ENCODE data around the gene ATXN7L1. TPM values are rescaled to one million over a fixed set of nuclear protein-coding genes. Genes with fewer than 3 reads are reported as not detected.
"Not testable (repeated sequence)": the region's sequence is repeated elsewhere in the genome, so short reads cannot be mapped to it uniquely, and the experiment has no call there.

ATXN7L1 gene
- total RNA-seq, 1 experiment from 2014 or later: 3.8 TPM

DNA sequence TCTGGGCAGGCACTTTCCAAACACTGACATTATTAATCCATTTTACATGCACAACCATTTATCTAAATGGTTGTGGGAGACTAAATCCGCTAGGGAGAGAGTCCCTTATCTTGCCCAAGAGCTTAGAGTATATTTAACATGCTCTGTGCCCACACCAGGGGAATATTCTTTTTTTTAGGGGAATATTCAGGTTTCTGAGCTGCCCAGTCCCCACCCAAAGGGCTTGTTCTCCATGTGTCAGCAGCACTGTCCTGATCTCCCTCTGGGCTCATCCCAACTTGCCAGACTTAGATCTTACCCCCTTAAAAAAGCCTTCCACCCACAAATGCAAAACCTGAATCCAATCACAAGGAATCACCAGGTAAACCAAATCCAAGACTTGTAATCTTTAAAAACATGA, 132.1 kb downstream of the ATXN7L1 start:
- DNase-seq (ENCODE audit: low spot score): no peak

DNA sequence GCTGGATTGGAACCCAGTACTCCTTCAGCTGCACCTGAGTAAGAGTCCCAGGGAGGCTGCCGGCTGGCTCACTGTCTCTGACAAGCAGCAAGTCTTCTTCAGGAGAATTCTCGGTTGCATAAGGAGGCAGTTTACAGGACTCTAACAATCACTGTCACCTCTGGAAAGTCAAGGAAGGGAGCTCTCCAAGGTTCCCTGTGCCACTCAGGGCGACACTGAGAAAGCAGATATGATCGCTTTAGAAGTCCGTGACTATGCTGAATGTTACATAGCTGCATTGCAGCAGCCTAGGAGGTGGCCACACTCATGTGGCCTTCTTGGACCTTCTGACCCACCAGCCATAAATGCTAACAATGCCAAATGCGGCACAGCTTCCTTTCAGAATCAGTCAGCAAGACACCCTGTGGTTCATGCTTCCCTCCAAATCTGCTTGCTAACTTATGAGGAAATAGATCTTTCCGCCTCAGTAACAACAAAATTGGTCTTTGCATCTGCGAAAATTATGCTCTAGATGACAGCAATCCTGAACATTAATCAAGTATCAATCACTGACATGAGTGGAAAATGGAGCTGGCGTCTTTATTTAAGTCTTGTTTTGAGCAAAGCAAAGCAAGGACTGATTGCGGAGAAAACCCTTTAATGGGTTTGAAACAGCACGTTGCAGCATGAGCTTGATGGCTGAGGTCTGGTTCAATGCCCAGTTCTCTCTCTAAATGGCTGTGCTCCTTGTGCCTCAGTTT, 132.9 kb downstream of the ATXN7L1 start:
- DNase-seq (ENCODE audit: low spot score): no peak

- DNase-seq (ENCODE audit: low spot score): no peak
Observed at GRCh38 chr7:105742787-105743186, 133.6 kb downstream of the ATXN7L1 start.

DNA sequence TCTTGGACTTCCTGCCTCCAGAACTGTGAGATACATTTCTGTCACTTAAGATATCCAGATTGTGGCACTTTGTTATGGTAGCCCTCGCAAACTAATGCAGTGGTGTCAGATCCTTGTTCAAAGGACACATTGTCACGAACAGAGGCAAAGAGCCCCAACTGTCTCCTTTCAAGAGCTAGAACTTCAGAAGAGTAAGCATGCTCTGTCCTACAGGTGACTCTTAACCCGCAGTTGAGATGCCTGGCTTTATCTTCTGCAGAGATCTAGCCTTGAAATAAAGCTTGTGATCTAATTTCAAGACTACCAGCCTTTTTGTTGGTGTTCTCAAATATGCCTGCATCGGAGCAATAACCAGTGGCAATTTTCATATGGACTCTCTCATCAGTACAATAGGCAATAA, 134.4 kb downstream of the ATXN7L1 start:
- DNase-seq (ENCODE audit: low spot score): no peak

DNA sequence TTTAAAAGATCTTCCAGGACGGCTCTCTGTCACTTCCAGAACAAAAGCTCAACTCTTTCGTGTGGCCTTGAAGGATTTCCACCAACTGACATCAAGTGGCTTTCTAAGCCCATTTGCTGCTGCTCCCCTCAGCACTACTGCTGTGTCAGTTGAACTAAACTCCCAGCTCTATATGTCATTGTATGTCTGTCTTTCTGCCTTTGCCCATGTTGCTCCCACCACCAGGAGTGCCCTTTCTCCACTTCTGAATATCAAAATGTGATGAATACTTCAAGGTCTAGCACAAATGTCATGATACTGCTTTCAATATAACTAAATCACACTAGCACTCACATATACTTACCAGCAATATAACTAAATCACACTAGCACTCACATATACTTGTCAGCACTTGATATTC, 138.3 kb downstream of the ATXN7L1 start:
- DNase-seq (ENCODE audit: low spot score): no peak

DNA sequence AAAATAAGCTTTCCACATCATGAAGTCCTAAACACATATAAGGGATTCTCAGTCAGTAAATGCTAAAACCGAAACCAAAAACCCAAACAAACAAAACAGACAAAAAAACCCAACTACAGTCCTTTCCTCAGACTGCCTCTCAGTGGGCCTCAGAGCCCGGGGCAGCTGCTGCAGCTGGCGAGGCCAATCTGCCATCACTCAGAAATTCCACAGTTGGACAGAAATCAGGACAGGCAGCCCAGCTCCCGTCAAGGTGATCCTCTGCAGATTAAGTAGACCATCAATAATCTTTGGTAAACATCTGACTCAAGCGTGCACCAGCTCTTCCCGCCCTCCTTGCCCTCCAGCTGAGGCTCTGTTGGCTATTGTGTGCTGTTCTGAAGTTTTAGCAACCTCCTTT, 142.2 kb downstream of the ATXN7L1 start:
- no peak for DNase-seq (ENCODE audit: low spot score)

DNA sequence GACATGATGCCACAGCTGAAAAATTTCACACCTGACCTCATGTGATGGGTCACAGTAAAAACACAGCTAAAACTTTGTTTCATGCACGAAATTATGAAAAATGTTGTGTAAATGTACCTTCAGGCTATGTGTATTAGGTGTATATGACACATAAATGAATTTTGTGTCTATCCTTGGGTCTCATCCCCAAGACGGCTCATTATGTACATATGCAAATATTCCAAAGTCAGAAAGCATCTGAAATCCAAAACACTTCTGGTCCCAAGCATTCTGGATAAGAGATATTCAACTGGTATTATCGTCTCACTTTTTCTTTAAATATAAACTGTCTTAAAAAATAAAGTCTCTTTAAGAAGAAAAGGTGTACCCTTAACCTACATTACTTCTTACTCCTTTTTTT, 145.4 kb downstream of the ATXN7L1 start:
- no peak for DNase-seq (ENCODE audit: low spot score)

DNA sequence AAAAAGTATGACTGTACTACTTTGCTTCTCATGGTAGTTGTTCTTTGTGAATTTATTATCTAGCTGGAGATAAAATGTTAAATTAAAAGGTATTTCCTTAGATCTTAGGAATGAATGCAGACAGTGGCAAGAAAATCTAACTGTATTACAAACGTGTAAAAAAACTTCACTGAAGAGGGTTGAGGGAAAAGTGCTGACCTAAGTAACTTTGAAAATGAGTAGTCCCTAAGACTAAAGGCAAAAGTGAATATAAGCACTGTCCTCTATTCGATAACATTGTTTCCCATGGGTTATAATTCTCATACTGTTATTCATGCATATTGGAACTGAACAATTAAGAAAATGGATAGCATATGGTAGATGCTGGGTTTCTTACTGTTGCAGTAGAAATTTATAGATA, 148.4 kb downstream of the ATXN7L1 start:
- DNase-seq (ENCODE audit: low spot score): no peak

DNA sequence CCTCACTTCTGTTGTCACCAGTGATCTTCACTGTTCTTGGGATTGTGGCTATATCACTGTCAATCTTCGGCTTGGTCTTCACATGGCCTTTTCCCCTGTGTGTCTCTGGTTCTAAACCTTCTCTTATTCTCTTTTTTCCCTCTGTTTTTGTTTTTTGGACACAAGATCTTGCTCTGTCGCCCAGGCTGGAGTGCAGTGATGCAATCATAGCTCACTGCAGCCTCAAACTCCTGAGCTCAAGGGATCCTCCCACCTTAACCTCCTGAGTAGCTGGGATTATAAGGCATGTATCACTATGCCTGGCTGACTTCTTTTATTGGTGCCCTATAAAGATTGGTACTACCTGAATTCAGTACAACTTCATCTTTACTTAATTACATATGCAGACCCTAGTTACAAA, 151.7 kb downstream of the ATXN7L1 start:
- DNase-seq (ENCODE audit: low spot score): no peak

GRCh38 chr7:105723572-105723971, 152.8 kb downstream of the ATXN7L1 start:
- no peak for DNase-seq (ENCODE audit: low spot score)

- no peak for DNase-seq (ENCODE audit: low spot score)
Observed at GRCh38 chr7:105721571-105722104, 154.8 kb downstream of the ATXN7L1 start.

DNA sequence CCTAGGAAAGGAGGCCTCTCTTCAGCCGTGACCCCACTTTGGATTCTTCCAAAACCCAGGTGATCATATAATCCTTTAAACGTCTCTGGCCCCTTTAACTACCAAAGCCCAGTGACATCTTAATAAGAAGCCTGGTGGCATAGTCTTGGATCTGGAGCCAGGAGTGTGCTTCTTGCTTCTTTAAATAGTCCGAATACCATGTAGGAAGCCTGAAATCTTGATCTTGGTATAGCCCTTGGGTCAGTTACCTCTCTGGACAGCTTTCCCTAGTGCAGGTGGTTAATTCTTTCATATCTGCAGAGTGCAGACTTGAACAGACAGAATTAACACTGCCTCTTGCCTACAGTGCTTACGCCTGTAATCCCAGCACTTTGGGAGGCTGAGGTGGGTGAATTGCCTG, 156.5 kb downstream of the ATXN7L1 start:
- DNase-seq (ENCODE audit: low spot score): no peak

GRCh38 chr7:105719395-105719794, 157.0 kb downstream of the ATXN7L1 start:
- DNase-seq (ENCODE audit: low spot score): no peak

- DNase-seq (ENCODE audit: low spot score): peak; percentile 85
Observed at GRCh38 chr7:105718511-105718925, 157.9 kb downstream of the ATXN7L1 start.

GRCh38 chr7:105715528-105715927, 160.9 kb downstream of the ATXN7L1 start:
- no peak for DNase-seq (ENCODE audit: low spot score)

- peak; percentile 80 for DNase-seq (ENCODE audit: low spot score)
Observed at GRCh38 chr7:105713488-105714465, 162.6 kb downstream of the ATXN7L1 start.

DNA sequence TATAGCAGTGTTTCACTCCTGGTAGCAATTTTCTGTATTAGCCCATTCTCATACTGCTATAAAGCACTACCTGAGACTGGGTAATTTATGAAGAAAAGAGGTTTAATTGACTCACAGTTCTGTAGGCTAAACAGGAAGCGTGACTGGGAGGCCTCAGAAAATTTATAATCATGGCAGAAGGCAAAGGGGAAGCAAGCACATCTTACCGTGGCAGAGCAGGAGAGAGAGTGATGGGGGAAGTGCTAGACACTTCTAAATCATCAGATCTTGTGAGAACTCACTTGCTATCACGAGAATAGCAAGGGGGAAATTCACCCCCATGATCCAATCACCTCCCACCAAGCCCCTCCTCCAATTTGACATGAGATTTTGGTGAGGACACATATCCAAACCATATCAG, 163.5 kb downstream of the ATXN7L1 start:
- no peak for DNase-seq (ENCODE audit: low spot score)

GRCh38 chr7:105711726-105712402, 164.5 kb downstream of the ATXN7L1 start:
- DNase-seq (ENCODE audit: low spot score): no peak

GRCh38 chr7:105710720-105711119, 165.7 kb downstream of the ATXN7L1 start:
- not testable (repeated sequence) for DNase-seq (ENCODE audit: low spot score)

DNA sequence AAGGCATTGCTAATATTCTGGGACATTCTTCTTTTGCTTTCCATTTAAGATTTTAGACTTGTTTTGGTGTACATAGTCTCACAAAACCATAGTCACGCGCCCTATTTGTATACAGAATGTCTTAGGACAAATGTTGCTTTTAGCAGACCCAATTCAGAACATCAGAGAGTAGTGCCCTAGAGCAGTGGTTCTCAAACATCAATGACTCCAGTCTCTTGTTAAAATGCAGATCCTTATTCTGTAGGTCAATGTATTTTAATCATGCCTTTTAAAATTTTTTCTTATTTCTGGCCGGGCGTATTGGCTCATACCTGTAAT, 167.7 kb downstream of the ATXN7L1 start:
- DNase-seq (ENCODE audit: low spot score): no peak

GRCh38 chr7:105707967-105708762, 168.2 kb downstream of the ATXN7L1 start:
- DNase-seq (ENCODE audit: low spot score): no peak
